DOHH2 (cell line): ENCODE results near the gene LRRC61.

ENCODE experiments used
- CTCF ChIP-seq: fragments of 200-600 bp; sonication (generic); IDR thresholded peaks from one replicate; pipeline ENCODE4 v1.5.1; 2014; ENCODE audit warnings: antibody characterized with exemption, mild to moderate bottlenecking, low read depth, low read length; ENCODE audit not compliant: poor library complexity, severe bottlenecking
- EZH2phosphoT487 ChIP-seq: fragments of 200-600 bp; sonication (generic); IDR thresholded peaks from 2 replicates; pipeline ENCODE4 v1.6.1; 2017; ENCODE audit warnings: borderline replicate concordance, mild to moderate bottlenecking, antibody characterized with exemption, low read length, moderate library complexity, mixed read lengths

- TF ChIP-seq CTCF: no peak
- no peak for TF ChIP-seq EZH2phosphoT487
Measured at GRCh38 chr7:150314639-150315239, 8.4 kb upstream of the LRRC61 start.
